SK-N-SH (cell line): ENCODE data around the gene MLX. TPM values are rescaled to one million over a fixed set of nuclear protein-coding genes. Genes with fewer than 3 reads are reported as not detected.

Experiments used
- polyA plus RNA-seq, 3 experiments: library from polyadenylated mRNA; depleted of rRNA; stranded (reverse); fragments of >200 nt; gene quantifications; 2 replicates each; pipeline ENCODE4 v1.2.3, GENCODE V29; 2012

The MLX gene
- polyA plus RNA-seq, 1 of the 3 experiments (the other 2 are of a cell fraction) = 44.5 TPM

Other genes starting within 250 kb of the MLX start
- gene STAT3, start 178.7 kb upstream of the MLX start, polyA plus RNA-seq (2012; rRNA removed) = 35.7 and 38.7 TPM in 2 replicates
- 264 and 290 TPM in 2 replicates for gene CAVIN1, start 143.8 kb upstream of the MLX start, polyA plus RNA-seq (2012; rRNA removed)
- gene ATP6V0A1, start 108.2 kb upstream of the MLX start, polyA plus RNA-seq (2012; rRNA removed) = 31.7 and 37.1 TPM in 2 replicates
- gene NAGLU, start 30.9 kb upstream of the MLX start, polyA plus RNA-seq (2012; rRNA removed) = 25.0 and 33.9 TPM in 2 replicates
- gene HSD17B1, start 14.2 kb upstream of the MLX start, polyA plus RNA-seq (2012; rRNA removed) = 1.2 and 1.3 TPM in 2 replicates
- 56.6 and 69.4 TPM in 2 replicates for gene COASY, start 5.0 kb upstream of the MLX start, polyA plus RNA-seq (2012; rRNA removed)
- 14.2 and 17.3 TPM in 2 replicates for gene PSMC3IP, start 10.6 kb downstream of the MLX start, polyA plus RNA-seq (2012; rRNA removed)
- 13.3 and 24.9 TPM in 2 replicates for gene RETREG3, start 42.3 kb downstream of the MLX start, polyA plus RNA-seq (2012; rRNA removed)
- 72.4 and 145 TPM in 2 replicates for gene TUBG1, start 42.6 kb downstream of the MLX start, polyA plus RNA-seq (2012; rRNA removed)
- gene TUBG2, start 92.2 kb downstream of the MLX start, polyA plus RNA-seq (2012; rRNA removed) = 27.6 and 33.9 TPM in 2 replicates
- 9.8 and 12.8 TPM in 2 replicates for gene PLEKHH3, start 109.9 kb downstream of the MLX start, polyA plus RNA-seq (2012; rRNA removed)
- gene CCR10, start 114.7 kb downstream of the MLX start, polyA plus RNA-seq (2012; rRNA removed) = 2.2 and 3.1 TPM in 2 replicates
- 74.3 and 92.7 TPM in 2 replicates for gene CNTNAP1, start 115.4 kb downstream of the MLX start, polyA plus RNA-seq (2012; rRNA removed)
- 28.6 and 42.9 TPM in 2 replicates for gene EZH1, start 177.9 kb downstream of the MLX start, polyA plus RNA-seq (2012; rRNA removed)
- gene RAMP2, start 194.1 kb downstream of the MLX start, polyA plus RNA-seq (2012; rRNA removed) = 2.5 and 3.0 TPM in 2 replicates
- gene VPS25, start 206.3 kb downstream of the MLX start, polyA plus RNA-seq (2012; rRNA removed) = 127 and 158 TPM in 2 replicates
- gene WNK4, start 213.5 kb downstream of the MLX start, polyA plus RNA-seq (2012; rRNA removed) = 8.7 and 12.5 TPM in 2 replicates
- 90.5 and 103 TPM in 2 replicates for gene COA3, start 231.6 kb downstream of the MLX start, polyA plus RNA-seq (2012; rRNA removed)
- gene CNTD1, start 231.8 kb downstream of the MLX start, polyA plus RNA-seq (2012; rRNA removed) = 0.26 TPM in 1 of 2 replicates, not detected in the other